ENCODE measurements around the gene PPP1R15A.
"Not testable (repeated sequence)": the region's sequence is repeated elsewhere in the genome, so short reads cannot be mapped to it uniquely, and the experiment has no call there.

The PPP1R15A gene

DNA sequence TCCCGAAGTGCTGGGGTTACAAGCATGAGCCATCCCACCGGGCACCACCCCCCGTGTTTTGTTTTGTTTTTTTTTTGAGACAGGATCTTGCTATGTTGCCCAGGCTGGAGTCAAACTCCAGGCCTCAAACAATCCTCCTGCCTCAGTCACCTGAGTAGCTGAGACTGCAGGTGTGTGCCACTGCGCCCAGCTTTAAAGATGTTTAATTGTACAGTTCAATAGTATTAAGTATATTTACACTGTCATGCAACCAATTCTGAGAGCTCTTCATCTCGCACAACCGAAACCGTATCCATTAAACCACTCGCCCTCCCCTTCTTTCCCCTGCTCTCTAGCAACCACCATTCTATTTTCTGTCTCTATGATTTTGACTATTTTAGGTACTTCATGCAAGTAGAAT lies 43.5 kb downstream of the PPP1R15A start:
- no peak for DNase-seq (ENCODE audit: low spot score)

DNA sequence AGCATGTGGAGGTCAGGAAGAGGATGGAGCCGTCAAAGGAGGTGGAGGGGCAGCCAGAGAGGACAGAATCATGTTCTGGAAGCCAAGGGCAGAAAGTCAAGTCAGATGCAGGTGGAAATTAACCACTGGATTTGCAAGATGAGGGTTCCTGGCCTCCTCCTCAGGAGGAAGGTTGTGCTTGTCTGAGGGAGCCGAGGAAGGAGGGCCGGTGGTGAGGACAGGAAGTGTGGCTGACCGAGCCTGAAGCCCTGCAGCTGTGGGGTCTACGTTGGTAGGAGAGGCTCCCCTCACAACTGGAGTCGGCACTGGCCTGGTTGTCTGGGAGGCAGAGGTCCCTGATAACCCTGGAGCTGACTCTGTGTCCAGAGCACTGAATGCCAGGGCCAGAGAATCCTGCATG lies 45.9 kb downstream of the PPP1R15A start:
- DNase-seq (ENCODE audit: low spot score) = no peak

DNA sequence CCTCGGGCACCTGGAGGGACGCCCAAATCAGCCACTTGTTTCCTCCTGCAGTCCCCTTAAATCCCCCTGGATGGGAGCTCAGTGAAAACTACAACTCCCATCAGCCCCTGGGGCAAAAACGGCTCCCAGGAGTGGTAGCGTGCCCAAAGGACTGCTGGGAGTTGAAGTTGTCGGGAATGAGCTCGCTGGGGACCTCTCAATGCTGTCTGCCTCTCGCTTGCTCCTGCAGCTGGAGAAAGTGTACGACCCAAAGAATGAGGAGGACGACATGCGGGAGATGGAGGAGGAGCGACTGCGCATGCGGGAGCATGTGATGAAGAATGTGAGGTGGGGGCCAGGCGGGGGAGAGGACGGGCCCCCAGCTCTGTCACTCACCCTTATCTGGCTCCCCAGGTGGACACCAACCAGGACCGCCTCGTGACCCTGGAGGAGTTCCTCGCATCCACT lies 46.6 kb downstream of the PPP1R15A start:
- DNase-seq (ENCODE audit: low spot score) = no peak

DNA sequence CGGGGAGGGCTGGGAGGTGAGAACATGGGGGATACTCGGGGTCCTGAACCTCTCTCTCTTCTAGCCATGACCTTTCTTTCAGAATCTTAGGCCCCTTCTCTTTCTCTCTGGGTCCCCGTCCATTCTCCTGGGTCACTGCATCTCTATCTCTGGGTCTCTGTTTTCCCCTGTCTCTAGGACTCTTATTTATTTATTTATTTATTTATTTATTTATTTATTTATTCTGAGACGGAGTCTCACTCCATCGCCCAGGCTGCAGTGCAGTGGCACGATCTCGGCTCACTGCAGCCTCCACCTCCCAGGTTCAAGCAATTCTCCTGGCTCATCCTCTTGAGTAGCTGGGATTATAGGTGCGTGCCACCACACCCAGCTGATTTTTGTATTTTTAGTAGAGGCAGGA lies 47.0 kb downstream of the PPP1R15A start:
- DNase-seq (ENCODE audit: low spot score) = not testable (repeated sequence)

DNA sequence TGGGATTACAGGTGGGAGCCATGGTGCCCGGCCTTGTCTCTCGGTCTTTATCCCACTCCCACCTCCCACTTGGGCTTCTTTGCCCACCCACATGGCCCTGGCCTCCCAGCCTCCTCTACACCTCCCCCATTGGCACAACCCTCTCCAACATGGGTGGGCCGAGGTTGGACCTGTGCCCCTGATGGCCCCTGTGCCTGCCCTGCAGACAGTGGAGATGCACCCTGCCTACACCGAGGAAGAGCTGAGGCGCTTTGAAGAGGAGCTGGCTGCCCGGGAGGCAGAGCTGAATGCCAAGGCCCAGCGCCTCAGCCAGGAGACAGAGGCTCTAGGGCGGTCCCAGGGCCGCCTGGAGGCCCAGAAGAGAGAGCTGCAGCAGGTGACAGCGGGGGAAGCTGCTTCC lies 48.7 kb downstream of the PPP1R15A start:
- DNase-seq (ENCODE audit: low spot score) = no peak

DNA sequence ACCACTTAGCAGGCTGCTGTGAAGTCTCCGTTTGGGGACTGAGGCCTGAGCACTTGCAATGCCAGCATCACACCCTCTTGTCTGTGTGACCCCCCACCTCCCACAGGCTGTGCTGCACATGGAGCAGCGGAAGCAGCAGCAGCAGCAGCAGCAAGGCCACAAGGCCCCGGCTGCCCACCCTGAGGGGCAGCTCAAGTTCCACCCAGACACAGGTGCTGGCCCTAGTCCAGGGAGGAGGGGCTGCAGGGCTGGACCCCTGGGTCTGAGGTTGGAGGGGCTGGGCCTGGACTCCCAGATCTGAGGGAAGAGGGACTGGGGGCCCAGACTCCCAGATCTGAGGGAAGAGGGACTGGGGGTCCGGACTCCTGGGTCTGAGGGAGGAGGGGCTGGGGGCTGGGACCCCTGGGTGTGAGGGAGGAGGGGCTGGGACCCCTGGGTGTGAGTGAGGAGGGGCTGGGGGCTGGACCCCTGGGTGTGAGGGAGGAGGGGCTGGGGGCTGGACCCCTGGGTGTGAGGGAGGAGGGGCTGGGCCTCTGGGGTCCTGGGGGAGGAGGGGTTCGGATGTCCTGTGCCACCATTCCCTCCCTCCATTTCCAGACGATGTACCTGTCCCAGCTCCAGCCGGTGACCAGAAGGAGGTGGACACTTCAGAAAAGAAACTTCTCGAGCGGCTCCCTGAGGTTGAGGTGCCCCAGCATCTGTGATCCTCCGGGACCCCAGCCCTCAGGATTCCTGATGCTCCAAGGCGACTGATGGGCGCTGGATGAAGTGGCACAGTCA lies 49.7 kb downstream of the PPP1R15A start:
- no peak for DNase-seq (ENCODE audit: low spot score)

DNA sequence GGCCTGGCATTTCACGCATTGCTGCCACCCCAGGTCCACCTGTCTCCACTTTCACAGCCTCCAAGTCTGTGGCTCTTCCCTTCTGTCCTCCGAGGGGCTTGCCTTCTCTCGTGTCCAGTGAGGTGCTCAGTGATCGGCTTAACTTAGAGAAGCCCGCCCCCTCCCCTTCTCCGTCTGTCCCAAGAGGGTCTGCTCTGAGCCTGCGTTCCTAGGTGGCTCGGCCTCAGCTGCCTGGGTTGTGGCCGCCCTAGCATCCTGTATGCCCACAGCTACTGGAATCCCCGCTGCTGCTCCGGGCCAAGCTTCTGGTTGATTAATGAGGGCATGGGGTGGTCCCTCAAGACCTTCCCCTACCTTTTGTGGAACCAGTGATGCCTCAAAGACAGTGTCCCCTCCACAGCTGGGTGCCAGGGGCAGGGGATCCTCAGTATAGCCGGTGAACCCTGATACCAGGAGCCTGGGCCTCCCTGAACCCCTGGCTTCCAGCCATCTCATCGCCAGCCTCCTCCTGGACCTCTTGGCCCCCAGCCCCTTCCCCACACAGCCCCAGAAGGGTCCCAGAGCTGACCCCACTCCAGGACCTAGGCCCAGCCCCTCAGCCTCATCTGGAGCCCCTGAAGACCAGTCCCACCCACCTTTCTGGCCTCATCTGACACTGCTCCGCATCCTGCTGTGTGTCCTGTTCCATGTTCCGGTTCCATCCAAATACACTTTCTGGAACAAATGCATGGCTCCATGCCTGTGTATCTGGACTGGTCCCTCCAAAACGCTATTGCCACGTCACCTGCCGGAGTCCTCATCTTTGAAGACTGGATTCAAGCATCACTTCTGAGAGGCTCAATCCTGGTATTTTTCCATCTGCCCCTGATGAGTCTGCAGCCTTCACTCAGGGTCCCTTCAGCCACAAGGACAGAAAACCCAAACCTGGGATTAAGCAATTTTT lies 50.6 kb downstream of the PPP1R15A start:
- DNase-seq (ENCODE audit: low spot score) = no peak

DNA sequence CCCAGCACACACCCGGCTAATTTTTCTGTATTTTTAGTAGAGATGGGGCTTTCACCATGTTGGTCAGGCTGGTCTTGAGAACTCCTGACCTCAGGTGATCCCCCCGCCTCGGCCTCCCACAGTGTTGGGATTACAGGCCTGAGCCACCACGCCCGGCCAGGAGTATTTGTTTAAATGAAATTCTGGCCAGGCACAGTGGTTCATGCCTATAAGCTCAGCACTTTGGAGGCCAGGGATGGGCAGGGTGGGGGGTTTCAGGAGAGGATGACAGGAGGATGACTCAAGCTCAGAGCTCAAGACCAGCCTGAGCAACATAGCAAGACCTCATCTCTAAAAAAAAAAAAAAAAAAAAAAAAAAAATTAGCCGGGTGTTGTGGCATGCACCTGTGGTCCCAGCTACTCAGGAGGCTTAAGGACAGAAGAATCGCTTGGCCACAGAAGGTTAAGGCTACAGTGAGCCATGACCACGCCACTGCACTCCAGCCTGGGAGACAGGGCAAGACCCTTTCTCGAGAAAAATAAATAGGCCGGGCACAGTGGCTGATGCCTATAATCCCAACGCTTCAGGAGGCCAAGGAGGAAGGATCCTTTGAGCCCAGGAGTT lies 53.1 kb downstream of the PPP1R15A start:
- DNase-seq (ENCODE audit: low spot score) = no peak
